HG03571 (cell line): Measurements from ENCODE around the gene MYOF.
"Not testable (repeated sequence)": the region's sequence is repeated elsewhere in the genome, so short reads cannot be mapped to it uniquely, and the experiment has no call there.

Experiments
- ATAC-seq: cut with Tn5 transposase; IDR thresholded peaks from one replicate; pipeline ENCODE4 v1.9.1; 2021; ENCODE audit not compliant: unreplicated experiment

Gene MYOF

DNA sequence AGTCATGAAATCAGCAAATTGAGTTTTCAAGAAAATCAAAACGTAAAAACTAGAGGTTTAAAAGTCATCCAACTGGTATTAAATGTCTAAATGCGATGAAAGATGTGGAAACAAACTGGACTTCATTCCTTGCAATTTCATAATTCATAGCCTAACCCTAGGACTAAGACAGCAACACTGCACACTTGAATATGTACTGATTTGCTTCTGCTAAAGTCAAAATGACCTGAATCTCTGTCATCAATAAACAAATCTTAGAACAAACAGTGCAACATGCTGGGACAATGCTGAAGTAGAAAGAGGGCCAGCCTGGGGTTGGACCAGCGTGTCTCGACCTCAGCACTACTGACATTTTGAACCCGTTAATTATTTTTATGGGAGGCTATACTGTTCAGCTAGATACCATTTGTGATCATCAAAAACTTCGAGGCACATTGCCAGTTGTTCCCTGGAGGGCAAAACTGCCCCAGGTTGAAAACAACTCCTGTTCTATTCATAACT is 47.1 kb downstream of the MYOF start:
- no peak for ATAC-seq

DNA sequence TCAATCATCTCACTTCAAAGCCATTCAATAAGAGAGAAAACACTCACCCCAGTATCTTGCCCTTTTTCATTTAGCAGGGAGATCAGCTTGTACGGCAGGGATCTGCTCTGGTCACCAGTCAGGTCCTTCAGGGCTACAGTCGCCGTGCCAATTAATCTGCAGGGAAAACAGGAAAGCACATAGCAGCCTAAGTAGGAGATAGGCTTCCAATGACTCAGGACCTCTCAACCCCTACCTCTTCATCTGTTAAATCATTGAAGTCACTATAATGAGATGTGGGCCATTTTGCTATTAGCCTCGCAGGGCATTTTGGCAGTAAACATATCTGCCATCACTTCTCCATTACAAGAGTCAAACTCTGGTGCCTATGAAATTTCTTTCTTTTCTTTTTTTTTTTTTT is 50.8 kb downstream of the MYOF start:
- ATAC-seq: no peak

DNA sequence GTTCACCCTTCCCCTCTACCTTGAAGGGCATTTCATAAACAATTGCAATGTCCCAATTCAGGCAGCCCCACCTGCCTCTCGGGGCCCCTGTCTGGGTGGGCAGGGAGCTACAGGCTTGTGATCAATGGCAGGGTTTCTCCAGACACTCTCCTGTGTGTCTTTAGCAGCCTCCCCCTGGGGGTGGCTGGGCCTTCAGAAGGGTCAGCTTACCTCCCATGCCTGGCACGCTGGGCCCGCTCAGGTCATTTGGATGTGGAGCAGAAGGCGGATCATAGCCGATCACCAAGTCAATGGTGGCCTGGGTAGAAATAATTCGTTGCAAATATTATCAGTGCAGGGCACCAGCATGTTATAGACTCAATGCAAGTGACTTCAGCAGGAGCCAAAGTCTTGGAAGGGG is 56.3 kb downstream of the MYOF start:
- no peak for ATAC-seq

DNA sequence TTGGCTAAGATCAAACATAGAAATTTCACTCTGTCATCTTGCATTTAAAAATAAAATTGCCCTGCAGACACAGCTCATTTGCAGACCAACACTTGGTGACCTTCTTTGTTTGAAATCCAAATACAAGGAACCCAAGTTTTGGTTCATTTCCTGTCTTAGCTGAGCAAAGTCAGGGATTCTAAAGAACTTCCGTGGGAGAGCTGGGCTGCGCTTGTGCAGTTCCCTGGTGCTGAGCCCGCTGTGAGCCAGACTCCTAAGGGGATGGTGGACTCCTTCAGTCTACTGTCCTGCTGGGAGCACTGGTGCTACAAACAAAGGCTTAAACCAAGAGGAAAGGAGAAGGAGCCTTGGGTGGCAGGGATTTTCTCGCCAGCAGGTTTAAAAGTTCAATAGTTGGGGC is 60.0 kb downstream of the MYOF start:
- no peak for ATAC-seq

DNA sequence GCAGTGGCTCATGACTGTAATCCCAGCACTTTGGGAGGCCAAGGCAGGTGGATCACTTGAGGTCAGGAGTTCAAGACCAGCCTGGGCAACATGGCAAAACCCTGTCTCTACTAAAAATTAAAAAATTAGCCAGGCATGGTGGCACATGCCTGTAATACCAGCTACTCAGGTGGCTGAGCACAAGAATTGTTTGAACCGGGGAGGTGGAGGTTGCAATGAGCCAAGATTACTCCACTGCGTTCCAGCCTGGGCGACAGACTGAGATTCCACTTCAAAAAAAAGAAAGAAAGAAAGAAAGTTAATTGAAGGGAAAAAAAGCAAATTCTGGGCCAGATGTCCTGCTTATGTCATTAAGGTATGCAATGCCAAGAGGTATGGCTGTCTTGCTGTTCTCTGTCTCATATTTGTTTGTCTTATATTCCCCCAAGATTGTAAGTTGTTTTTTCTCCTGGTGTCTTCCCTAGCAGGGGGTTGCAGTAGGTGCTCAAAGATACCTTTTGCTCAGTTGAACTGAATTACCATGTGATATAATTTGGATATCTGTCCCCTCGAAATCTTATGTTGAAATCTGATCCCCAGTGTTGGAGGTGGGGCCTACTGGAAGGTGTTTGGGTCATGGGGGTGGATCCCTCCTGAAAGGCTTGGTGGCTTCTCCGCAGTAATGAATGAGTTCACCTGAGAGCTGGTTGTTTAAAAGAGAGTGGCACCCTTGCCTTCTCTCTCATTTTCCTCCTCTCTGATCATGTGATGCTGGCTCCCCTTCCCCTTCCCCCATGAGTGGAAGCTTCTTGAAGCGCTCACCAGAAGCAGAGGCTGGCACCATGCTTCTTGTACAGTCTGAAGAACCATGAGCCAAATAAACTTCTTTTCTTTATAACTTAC is 60.9 kb downstream of the MYOF start:
- no peak for ATAC-seq

DNA sequence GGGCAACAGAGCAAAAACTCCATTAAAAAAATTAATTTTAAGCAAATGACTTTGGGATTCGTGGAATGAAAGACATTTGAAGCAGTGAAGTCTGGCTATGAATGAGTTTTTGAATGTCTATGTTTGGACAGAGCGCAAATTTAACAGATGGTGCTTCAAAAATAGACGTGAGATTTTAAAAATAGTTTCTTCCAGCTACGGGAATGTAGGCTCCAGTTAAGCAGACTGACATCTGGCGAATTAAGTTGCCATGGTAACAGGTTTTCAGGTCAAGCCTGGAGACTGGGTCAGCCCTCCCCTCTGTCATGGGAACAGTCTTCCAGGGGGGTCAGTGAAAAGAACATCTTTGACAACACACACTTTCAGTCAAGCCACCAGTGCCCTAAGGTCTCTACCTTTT is 62.0 kb downstream of the MYOF start:
- ATAC-seq: no peak

DNA sequence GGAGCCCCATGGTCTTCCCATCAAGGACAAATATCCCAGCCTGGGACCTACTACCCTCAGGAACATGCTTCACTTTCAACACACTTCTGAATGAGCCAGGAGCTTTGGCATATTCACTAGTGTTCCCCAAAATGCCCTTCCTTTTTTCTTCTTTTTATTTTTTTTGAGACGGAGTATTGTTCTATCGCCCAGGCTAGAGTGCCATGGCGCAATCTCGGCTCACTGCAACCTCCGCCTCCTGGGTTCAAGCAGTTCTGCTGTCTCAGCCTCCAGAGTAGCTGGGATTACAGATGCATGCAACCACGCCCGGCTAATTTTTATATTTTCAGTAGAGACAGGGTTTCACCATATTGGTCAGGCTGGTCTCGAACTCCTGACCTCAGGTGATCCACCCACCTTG is 63.1 kb downstream of the MYOF start:
- not testable (repeated sequence) for ATAC-seq

DNA sequence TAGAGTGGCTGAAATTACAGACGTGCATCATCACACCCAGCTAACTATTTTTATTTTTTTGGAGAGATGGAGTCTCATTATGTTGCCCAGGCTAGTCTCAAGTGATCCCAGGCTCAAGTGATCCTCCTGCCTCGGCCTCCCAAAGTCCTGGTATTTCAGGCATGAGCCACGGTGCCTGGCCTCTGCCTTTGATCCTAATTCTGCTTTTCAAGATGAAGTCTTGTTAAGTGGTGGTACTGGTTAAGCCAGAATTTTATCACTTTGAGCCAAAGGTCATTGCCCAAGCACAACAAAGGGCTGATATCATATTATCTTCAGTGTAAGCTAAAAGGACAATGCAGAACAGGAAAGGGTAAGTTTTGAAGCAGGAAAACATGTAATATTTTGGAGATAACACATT is 64.2 kb downstream of the MYOF start:
- ATAC-seq: no peak

DNA sequence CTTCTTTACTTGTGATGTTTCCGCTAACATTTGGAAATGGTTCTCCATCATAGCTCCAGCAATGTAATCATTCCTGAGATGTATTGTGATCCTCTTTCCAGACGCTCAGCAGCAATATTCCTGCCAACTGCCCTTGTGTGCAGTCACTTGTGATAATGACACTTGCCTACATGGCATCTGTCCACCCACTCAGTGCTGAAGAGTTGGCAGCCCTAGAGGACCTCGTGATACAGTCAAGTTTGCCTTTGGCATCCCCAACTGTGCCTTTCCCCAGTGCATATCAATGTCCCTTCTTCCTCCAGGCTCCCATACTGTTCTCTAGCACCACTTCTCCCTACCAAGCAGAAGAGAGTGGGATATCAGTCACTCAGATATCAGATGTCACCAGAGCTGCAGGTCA is 64.9 kb downstream of the MYOF start:
- no peak for ATAC-seq

DNA sequence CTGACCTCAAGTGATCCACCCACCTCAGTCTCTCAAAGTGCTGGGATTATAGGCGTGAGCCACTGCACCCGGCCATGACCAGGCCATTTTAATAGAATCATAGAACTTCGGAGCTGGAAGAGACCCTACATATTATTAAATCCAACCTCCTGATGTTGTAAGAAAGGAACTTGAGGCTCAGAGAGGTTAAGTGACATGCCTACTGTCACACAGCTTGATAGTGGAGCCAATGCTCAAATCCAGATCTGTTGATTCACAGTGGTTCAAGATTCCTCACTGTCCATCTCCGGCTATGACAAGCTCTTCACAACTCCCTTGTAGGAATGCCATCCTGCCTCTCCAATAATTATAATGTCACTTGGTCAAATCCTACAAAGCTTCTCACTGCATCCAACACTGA is 65.3 kb downstream of the MYOF start:
- no peak for ATAC-seq

DNA sequence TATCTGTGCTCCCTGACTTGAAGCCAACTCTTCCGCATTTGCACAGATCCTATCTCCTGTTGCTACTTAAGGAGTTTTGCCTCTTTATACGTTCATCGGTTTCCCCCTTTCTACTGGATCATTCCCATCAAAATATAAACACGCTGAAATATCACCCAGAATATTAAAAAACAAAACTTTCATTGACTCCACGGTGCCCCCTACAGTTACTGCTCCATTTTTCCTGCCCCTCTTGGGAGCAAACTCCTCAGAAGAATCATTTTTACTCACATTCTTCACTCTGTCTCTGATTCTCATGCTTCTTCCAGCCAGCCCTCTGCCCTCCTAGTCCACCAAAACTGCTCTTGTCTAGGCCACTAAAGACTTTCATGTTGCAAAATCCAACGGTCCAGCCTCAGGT is 66.4 kb downstream of the MYOF start:
- ATAC-seq: no peak

DNA sequence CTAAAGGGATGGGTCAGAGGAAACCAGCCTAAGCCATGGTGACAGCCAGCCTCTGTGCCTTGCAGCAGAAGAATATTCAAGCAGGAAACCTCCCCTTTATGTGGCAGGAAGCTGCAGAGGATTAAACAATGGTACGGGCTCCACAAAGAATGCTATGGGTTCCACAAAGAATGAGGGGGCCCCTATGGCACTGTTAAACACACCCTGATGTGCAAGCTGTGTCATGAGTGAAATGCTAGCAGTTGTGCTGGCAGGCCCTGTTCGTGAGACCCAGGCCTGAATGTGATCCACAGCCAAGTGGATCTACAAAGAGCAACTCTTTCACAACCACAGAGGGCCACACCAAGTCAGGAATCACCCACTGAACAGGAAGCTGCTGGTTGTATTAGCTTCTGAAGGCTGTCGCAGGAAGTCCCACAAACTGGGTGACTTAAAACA is 68.9 kb downstream of the MYOF start:
- no peak for ATAC-seq

DNA sequence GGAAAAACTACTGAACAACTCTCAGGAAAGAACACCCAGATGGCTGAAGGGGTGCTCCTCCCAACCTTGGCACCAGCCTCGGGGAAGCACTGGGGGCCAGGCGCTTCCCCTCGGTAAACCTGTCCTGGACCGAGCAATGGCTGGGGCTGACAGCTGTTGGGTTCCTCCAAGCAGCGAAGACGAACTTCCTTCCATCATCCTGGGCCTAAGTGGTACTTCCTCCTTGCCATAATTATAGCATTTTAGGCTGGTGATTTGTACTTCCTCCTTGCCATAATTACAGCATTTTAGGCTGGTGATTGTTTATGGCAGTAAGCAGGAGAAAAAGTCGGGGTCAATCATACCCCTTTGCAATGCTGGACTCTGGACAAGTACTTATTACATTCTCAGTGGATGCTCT is 69.3 kb downstream of the MYOF start:
- no peak for ATAC-seq

DNA sequence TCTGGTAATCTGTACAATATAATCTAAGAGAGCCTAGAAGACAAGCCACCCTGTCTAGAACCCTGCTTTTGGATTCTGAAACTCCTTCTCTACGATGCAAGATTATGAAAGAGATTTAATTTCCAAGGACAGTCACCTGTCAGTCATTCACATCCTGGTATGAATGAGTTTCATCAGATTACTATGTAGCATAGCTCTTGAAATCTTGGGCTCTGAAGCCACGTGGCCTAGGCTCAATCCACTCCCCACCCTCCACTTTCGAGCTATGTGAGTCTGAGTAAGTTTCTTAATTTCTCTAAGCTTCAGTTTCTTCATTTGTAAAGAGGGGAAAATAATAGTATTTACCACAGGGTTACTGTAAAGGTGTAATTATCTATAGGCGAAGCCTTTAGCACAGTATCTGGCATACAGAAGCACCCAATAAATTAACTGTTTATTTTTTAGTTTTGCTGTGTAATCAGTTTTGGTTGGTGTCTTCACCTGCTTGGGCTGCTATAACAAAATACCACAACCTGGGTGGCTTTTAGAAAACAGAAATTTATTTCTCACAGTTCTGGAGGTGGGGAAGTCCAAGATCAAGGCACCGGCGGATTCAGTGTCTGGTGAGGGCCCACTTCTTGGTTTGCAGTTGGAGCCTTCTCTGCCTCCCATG is 71.3 kb downstream of the MYOF start:
- no peak for ATAC-seq

DNA sequence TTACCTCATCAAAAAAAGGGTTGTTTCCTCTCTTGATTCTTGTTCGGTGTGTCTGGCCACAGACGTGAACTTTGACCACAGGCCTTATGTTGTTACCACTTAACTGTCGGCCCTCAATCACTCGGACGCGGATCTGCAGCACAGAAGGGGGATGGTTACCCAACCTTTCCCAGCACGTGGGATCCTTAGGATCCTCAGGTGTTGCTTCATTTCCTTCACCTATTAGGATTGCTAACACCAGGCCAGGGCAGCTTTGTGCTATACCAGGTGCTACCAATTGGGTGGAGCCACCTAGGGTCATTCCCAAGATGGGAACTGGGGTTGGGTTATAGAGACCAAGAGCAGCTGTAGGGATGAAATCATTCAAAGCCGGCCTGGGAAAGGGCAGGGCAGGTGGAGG is 73.4 kb downstream of the MYOF start:
- ATAC-seq: no peak

DNA sequence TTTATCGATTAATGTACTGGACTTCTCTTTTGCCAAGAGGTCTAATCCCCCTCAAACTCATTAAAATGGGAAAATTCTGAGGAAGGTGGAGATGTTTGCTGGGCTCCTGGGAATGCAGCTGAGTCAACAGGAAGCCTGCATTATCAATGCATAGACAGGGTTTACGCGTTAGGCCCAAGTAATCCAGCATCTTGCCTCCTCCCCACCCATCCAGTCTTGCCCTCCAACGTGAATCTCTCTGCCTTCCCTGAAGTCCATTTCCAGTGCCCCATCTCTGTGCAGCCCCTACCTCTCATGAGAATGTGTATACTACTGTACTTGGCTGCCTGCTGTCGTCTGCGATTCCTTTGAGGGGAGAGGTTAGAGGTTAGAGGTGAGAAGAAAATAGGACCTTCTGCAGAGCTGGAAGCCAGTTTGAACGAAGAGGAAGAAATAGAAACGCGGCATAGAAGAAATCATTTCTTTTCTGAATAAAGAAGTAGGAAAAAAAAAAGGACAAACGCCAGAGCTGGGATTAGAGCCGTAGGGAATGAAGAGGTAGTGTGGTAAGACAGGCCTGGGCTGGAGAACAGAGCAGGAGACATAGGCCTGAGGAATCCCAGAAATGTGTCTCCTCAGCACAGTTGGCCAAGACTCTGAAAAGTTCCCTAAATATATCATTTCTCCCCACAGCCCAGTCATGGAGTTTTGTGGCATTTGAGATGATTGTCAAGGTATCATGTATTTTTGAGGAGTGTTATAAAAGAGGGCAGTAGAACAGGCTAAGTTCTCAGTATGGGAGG is 75.6 kb downstream of the MYOF start:
- ATAC-seq: no peak

DNA sequence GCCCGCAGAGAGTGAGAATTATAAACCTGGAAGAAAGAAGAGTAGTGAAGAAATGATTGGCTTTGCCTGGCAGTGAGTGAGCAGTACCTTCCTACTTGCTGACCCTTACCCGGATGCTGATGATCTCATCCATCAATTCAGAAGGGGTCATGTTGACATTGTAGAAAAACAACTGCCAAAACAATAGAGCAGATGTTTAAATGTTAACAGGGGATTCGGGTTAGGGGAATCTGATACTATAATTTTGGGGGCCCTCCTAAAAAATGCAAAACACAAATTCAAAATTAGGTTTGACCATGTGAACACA is 78.1 kb downstream of the MYOF start:
- ATAC-seq: no peak

DNA sequence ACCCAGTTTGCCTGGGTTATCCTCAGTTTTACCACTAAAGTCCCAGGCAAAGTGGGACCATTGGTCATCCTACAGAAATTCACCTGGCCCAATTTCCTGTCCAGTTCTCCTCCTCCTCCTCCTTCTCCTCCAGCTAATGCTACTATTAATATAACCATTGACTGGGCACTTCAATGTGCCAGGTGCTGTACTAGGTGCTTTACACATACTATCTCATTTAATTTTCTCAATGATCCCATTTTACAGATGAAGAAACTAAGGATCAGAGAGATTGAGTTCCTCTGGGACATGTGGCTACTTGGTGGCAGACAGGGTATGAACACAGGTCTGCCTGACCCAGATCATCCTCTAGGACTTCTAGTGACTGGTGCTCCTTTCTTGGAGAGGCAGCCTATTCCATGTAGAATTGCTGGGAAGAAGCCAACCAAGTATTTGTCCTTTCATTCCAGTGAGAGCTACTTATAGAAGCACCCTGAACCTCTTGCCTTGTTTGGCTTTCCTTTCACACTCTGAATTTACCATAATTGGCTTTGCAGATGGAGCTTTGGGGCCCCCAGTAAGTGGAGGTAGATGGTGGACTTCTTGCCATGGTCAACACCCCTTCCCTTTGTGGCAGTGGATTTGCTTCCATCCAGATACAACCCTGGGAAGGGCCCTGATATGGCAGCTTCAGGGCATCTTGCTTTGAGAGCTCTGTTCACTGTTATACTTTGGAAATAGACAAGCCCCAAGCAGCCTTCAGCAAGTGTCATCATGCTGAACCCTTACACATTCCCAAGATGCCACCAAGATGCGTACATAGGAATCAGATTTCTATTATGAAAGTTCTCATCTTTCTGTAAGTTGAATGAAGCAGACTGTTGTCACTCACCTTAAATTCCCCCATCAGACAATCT is 78.7 kb downstream of the MYOF start:
- no peak for ATAC-seq

DNA sequence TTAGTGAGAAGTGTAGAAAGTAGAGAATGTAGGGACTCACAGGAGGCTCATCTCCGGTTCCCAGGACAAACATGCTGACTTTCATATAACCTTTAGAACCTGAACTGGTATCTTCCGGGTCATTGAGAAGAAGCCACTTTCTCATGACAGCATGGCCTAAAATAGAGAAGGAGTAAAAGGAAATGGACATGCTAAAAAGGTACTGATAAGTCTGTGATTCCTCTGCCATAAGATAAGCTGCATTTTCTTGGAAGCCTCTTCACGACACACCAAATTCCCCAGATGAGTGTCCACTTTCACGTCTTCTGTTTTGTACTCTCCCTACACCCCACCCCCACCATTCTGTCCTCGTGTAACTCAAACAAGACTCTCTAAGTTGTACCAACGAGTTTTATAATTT is 79.9 kb downstream of the MYOF start:
- no peak for ATAC-seq

DNA sequence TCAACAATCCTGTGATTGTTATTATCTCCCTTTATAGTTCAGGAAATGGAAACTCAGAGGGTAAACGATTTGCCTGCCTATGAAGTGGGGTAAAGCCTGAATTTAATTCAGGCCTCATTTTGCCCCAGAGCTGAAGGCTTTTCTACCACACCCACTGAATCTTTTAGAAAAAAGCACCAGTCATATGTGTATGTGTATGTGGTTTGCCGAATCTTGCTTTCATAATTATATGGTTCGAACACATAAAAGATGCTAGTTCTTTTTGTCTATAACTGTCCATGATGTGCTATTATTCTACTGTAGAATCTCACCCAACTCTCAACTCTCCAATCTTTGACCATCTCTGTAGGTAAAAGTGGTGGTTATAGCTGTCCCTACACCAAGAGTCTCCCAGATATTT is 83.6 kb downstream of the MYOF start:
- no peak for ATAC-seq

DNA sequence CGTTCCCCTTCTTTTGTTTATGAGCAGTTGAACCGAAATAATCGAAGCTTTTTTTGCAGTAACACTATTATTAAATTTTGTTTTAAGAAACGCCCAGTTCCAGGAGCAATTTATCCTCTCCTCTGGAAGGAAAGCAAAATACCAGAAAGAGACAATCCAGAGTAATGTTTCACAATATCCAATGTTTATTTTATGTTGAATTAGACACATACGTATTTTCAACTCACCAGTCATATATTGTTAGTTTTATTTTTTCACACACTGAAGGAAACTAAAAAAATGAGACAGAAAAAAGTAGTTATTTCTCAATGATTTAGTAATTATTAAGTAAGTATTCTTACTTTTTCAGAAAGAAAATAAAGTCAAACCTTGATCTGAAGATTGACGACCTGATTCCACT is 85.1 kb downstream of the MYOF start:
- no peak for ATAC-seq
